GM23248 (cell line): Measurements from ENCODE around the gene ARMH3. TPM values are rescaled to one million over a fixed set of nuclear protein-coding genes. Genes with fewer than 3 reads are reported as not detected.

ENCODE experiments used
- DNase-seq: peaks from one replicate; pipeline ENCODE4 v3.0.0-alpha.2; 2015
- H2AFZ ChIP-seq: fragments of 200-600 bp; sonication (generic); 2 replicates; pipeline ENCODE4 v1.6.1; 2016; ENCODE audit warnings: antibody characterized with exemption
- H3F3A ChIP-seq: fragments of 200-600 bp; sonication (generic); 2 replicates; pipeline ENCODE4 v1.6.1; 2016; ENCODE audit warnings: mild to moderate bottlenecking, antibody characterized with exemption, mixed run types; ENCODE audit not compliant: insufficient read depth
- H3K27ac ChIP-seq: fragments of 200-600 bp; sonication (generic); 2 replicates; pipeline ENCODE4 v1.5.1; 2016; ENCODE audit warnings: mild to moderate bottlenecking
- H3K27me3 ChIP-seq: fragments of 200-600 bp; sonication (generic); replicated peaks from 2 replicates; pipeline ENCODE4 v1.6.1; 2016; ENCODE audit warnings: mild to moderate bottlenecking; ENCODE audit not compliant: insufficient read depth
- H3K36me3 ChIP-seq: fragments of 200-600 bp; sonication (generic); 2 replicates; pipeline ENCODE4 v1.6.1; 2016; ENCODE audit warnings: low read depth, mild to moderate bottlenecking
- H3K4me1 ChIP-seq: fragments of 200-600 bp; sonication (generic); 2 replicates; pipeline ENCODE4 v1.6.1; 2016; ENCODE audit warnings: mild to moderate bottlenecking; ENCODE audit not compliant: insufficient read depth
- H3K4me2 ChIP-seq: fragments of 200-600 bp; sonication (generic); one replicate; pipeline ENCODE4 v1.6.1; 2016; ENCODE audit warnings: mild to moderate bottlenecking; ENCODE audit not compliant: unreplicated experiment
- H3K4me3 ChIP-seq: fragments of 200-600 bp; sonication (generic); 2 replicates; pipeline ENCODE4 v1.5.1; 2016; ENCODE audit warnings: mild to moderate bottlenecking
- H3K79me2 ChIP-seq: fragments of 200-600 bp; sonication (generic); 2 replicates; pipeline ENCODE4 v1.6.1; 2016; ENCODE audit warnings: mild to moderate bottlenecking; ENCODE audit not compliant: insufficient read depth
- H3K9ac ChIP-seq: fragments of 200-600 bp; sonication (generic); 2 replicates; pipeline ENCODE4 v1.6.1; 2016; ENCODE audit warnings: mild to moderate bottlenecking
- H3K9me2 ChIP-seq: fragments of 200-600 bp; sonication (generic); 2 replicates; pipeline ENCODE4 v1.6.1; 2016; ENCODE audit warnings: mixed run types, mild to moderate bottlenecking, moderate library complexity; ENCODE audit not compliant: insufficient read depth
- H3K9me3 ChIP-seq: fragments of 200-600 bp; sonication (generic); one replicate; pipeline ENCODE4 v1.6.1; 2017; ENCODE audit warnings: low read depth
- H4K20me1 ChIP-seq: fragments of 200-600 bp; sonication (generic); 2 replicates; pipeline ENCODE4 v1.6.0; 2016; ENCODE audit not compliant: insufficient read depth
- EZH2 ChIP-seq: fragments of 200-600 bp; sonication (generic); IDR thresholded peaks from 2 replicates; pipeline ENCODE4 v1.6.1; 2018; ENCODE audit warnings: antibody characterized with exemption, mild to moderate bottlenecking; ENCODE audit not compliant: insufficient read depth, poor library complexity, severe bottlenecking
- EZH2phosphoT487 ChIP-seq: fragments of 200-600 bp; sonication (generic); IDR thresholded peaks from 2 replicates; pipeline ENCODE4 v1.6.1; 2018; ENCODE audit warnings: antibody characterized with exemption, moderate library complexity, mild to moderate bottlenecking, low read depth; ENCODE audit not compliant: insufficient read depth
- WGBS, 2 experiments: methylation state at CpG; one replicate each; pipeline ENCODE4 v1.1.6; 2015 to 2017; ENCODE audit warnings: low lambda C conversion rate in 2 of 2, low coverage in 1 of 2; ENCODE audit errors: missing lambda C conversion rate in 2 of 2; 5-methylcytosine and 5-hydroxymethylcytosine counted together
- in situ Hi-C: fragments of 300-500 bp; cut with MboI; formaldehyde crosslinking; loops from 2 replicates; pipeline ENCODE4 v1.15.0; 2020
- polyA plus RNA-seq: library from polyadenylated mRNA; unstranded; fragments of >200 nt; fragmentation: Nextera tagmentation; extraction: Ambion mirVana; gene quantifications from 2 replicates; pipeline ENCODE4 v1.2.1, GENCODE V29; 2016
- total RNA-seq: library from RNA; depleted of rRNA; stranded (reverse); fragments of >200 nt; shearing (Covaris generic); gene quantifications from 2 replicates; pipeline ENCODE4 v1.2.3, GENCODE V29; 2014

The ARMH3 gene
- total and polyA plus RNA-seq, 2 experiments from 2014 or later = 9.0 to 9.5 TPM

GRCh38 chr10:102090772-102091171, 34.8 kb upstream of the ARMH3 start:
- H3F3A ChIP-seq = no peaks in the 10 kb centered on the region
- H3K9me2 ChIP-seq = no peaks in the 10 kb centered on the region
- H3K36me3 ChIP-seq = no peaks in the 10 kb centered on the region
- no peaks in the 10 kb centered on the region for H3K4me1 ChIP-seq
- WGBS, 2 experiments = 77 to 85% methylated on average over 2 of the region's 2 CpGs
- no peaks in the 10 kb centered on the region for H4K20me1 ChIP-seq
- H3K4me3 ChIP-seq = no peak overlapping the region
- TF ChIP-seq EZH2phosphoT487 (no peak), EZH2 (no peak)
- no peak overlapping the region for H3K9ac ChIP-seq
- no peak overlapping the region for H3K27ac ChIP-seq
- H3K9me3 ChIP-seq = no peaks in the 10 kb centered on the region
- no peak overlapping the region for H2AFZ ChIP-seq
- H3K27me3 ChIP-seq = no peaks in the 10 kb centered on the region
- in situ Hi-C loops = no loop called here
- no peaks in the 10 kb centered on the region for H3K79me2 ChIP-seq
- no peak overlapping the region for H3K4me2 ChIP-seq
- DNase-seq = no peak

DNA sequence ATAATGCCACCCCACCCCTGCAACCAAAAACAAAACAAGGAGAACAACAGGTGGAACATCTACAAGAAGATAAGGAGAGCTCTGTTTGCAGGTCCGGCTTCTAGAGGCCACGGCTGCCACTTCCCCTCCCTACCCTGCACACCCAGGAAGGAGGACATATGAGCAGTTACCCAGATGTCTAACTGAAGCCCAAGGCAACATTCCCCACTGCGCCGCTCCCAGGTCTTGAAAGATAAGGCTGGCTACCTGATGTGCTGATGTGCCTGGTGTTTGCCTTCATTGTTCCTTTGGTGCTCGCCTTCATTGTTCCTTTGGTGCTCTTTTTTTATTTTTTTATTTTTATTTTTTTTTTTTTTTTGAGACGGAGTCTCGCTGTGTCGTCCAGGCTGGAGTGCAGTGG, 30.2 kb upstream of the ARMH3 start:
- H3K9me3 ChIP-seq = no peaks in the 10 kb centered on the region
- H3K4me2 ChIP-seq = no peak overlapping the region
- H3K36me3 ChIP-seq = no peaks in the 10 kb centered on the region
- no peak overlapping the region for H3K4me3 ChIP-seq
- H2AFZ ChIP-seq = no peak overlapping the region
- no peaks in the 10 kb centered on the region for H3K9me2 ChIP-seq
- no peaks in the 10 kb centered on the region for H3K79me2 ChIP-seq
- no peaks in the 10 kb centered on the region for H3K4me1 ChIP-seq
- no peak for DNase-seq
- TF ChIP-seq EZH2phosphoT487 = no peak
- TF ChIP-seq EZH2 = no peak
- H4K20me1 ChIP-seq = no peaks in the 10 kb centered on the region
- no peaks in the 10 kb centered on the region for H3F3A ChIP-seq
- no peak overlapping the region for H3K9ac ChIP-seq
- 97 to 99% methylated on average over 8 of the region's 8 CpGs for WGBS, 2 experiments
- in situ Hi-C loops = no loop called here
- no peaks in the 10 kb centered on the region for H3K27me3 ChIP-seq
- no peak overlapping the region for H3K27ac ChIP-seq

- no peaks in the 10 kb centered on the region for H3K36me3 ChIP-seq
- H3K9ac ChIP-seq = no peak overlapping the region
- 78 to 82% methylated on average over 3 of the region's 3 CpGs for WGBS, 2 experiments
- DNase-seq = no peak
- no peaks in the 10 kb centered on the region for H3K9me3 ChIP-seq
- no peak overlapping the region for H3K4me3 ChIP-seq
- no peaks in the 10 kb centered on the region for H3K9me2 ChIP-seq
- H3K4me1 ChIP-seq = no peaks in the 10 kb centered on the region
- no peak overlapping the region for H3K4me2 ChIP-seq
- H3K27ac ChIP-seq = no peak overlapping the region
- no peaks in the 10 kb centered on the region for H3K79me2 ChIP-seq
- no peaks in the 10 kb centered on the region for H3F3A ChIP-seq
- in situ Hi-C loops = no loop called here
- TF ChIP-seq EZH2 = no peak
- no peak for TF ChIP-seq EZH2phosphoT487
- H2AFZ ChIP-seq = no peak overlapping the region
- H3K27me3 ChIP-seq = no peaks in the 10 kb centered on the region
- H4K20me1 ChIP-seq = no peaks in the 10 kb centered on the region
Observed at GRCh38 chr10:102085336-102085735, 29.4 kb upstream of the ARMH3 start.

GRCh38 chr10:102083541-102083940, 27.6 kb upstream of the ARMH3 start:
- no peaks in the 10 kb centered on the region for H3F3A ChIP-seq
- H3K9me3 ChIP-seq = no peaks in the 10 kb centered on the region
- TF ChIP-seq EZH2phosphoT487 (no peak), EZH2 (no peak)
- no peaks in the 10 kb centered on the region for H3K79me2 ChIP-seq
- H3K9ac ChIP-seq = no peak overlapping the region
- no peaks in the 10 kb centered on the region for H3K27me3 ChIP-seq
- H3K27ac ChIP-seq = no peak overlapping the region
- H3K4me3 ChIP-seq = no peak overlapping the region
- no peaks in the 10 kb centered on the region for H3K36me3 ChIP-seq
- no peak for DNase-seq
- no peaks in the 10 kb centered on the region for H4K20me1 ChIP-seq
- 89 to 91% methylated on average over 3 of the region's 3 CpGs for WGBS, 2 experiments
- H2AFZ ChIP-seq = no peak overlapping the region
- in situ Hi-C loops = no loop called here
- H3K4me1 ChIP-seq = no peaks in the 10 kb centered on the region
- no peak overlapping the region for H3K4me2 ChIP-seq
- no peaks in the 10 kb centered on the region for H3K9me2 ChIP-seq
